GM15510 (cell line): ENCODE data around the gene ADGRG3.

ENCODE experiments used
- POLR2A ChIP-seq: IDR thresholded peaks from 3 replicates; pipeline ENCODE4 v1.6.1; 2011; ENCODE audit warnings: borderline replicate concordance; ENCODE audit not compliant: insufficient read length; ENCODE audit errors: extremely low read depth

Gene ADGRG3

GRCh38 chr16:57668263-57668571 is at the start of gene ADGRG3:
ADGRG3 (plus strand) TSS chr16:57668306; CDS start chr16:57668348, 42 bp downstream.
- TF ChIP-seq POLR2A = no peak

- TF ChIP-seq POLR2A = no peak
Measured at GRCh38 chr16:57619133-57619605, 48.9 kb upstream of the ADGRG3 start.

- no peak for TF ChIP-seq POLR2A
Measured at GRCh38 chr16:57619606-57620334, 48.3 kb upstream of the ADGRG3 start.

- no peak for TF ChIP-seq POLR2A
Measured at GRCh38 chr16:57620335-57621231, 47.5 kb upstream of the ADGRG3 start.

GRCh38 chr16:57621521-57622271 is 46.4 kb upstream of the ADGRG3 start:
- no peak for TF ChIP-seq POLR2A

GRCh38 chr16:57622361-57623250 is 45.5 kb upstream of the ADGRG3 start:
- TF ChIP-seq POLR2A = no peak

- no peak for TF ChIP-seq POLR2A
Measured at GRCh38 chr16:57623251-57624043, 44.7 kb upstream of the ADGRG3 start.

GRCh38 chr16:57624044-57624688 is 43.9 kb upstream of the ADGRG3 start:
- no peak for TF ChIP-seq POLR2A

GRCh38 chr16:57624806-57625500 is 43.2 kb upstream of the ADGRG3 start:
- no peak for TF ChIP-seq POLR2A

- no peak for TF ChIP-seq POLR2A
Measured at GRCh38 chr16:57626420-57627170, 41.5 kb upstream of the ADGRG3 start.

- no peak for TF ChIP-seq POLR2A
Measured at GRCh38 chr16:57627184-57627871, 40.8 kb upstream of the ADGRG3 start.
